ENCODE results near the gene NEDD4L.

Gene NEDD4L

DNA sequence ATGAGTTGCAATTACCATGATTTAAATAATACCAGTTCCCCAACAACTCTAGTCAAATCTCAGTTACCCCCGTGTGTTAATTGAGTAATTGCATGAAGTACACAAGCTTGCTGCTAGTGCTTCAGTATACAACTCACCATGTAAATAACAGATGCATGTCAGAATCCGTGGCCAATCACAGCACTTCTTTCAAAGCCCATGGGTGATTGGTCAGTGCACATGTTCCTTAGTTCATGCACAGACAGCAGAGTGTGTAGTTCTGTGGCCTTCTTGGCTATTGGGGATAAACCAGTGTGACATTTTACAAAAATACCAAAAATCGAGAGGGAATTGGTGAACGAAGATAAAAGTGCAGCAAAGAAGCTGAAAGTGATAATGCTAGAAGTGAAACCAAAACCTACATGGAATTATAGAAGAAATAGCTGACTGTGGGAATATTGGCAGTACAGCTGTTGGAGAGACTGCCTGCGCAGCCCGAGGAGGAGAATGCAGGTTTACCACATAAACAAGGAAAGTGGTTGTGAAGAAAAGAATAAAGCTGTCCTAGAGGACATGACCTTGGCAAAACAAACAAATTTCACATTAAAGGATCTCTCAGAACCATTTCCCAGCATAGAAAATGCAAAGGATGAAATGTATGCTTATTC is 59.4 kb downstream of the NEDD4L start:
- no peak for DNase-seq (ENCODE audit: extremely low spot score)
- ChIA-PET CTCF (interaction anchor here (1.1 kb wide), 1 partner anchor 52 kb away, joined by 4 read pairs; no protein-coding TSS in a partner anchor), POLR2A (no interaction called here)
- TF ChIP-seq, protein P1, sequence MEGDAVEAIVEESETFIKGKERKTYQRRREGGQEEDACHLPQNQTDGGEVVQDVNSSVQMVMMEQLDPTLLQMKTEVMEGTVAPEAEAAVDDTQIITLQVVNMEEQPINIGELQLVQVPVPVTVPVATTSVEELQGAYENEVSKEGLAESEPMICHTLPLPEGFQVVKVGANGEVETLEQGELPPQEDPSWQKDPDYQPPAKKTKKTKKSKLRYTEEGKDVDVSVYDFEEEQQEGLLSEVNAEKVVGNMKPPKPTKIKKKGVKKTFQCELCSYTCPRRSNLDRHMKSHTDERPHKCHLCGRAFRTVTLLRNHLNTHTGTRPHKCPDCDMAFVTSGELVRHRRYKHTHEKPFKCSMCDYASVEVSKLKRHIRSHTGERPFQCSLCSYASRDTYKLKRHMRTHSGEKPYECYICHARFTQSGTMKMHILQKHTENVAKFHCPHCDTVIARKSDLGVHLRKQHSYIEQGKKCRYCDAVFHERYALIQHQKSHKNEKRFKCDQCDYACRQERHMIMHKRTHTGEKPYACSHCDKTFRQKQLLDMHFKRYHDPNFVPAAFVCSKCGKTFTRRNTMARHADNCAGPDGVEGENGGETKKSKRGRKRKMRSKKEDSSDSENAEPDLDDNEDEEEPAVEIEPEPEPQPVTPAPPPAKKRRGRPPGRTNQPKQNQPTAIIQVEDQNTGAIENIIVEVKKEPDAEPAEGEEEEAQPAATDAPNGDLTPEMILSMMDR (IDR thresholded peaks at IDR 0.05; ENCODE audit: control extremely low read depth, extremely low read depth, low read depth, missing control alignments), result no peak

DNA sequence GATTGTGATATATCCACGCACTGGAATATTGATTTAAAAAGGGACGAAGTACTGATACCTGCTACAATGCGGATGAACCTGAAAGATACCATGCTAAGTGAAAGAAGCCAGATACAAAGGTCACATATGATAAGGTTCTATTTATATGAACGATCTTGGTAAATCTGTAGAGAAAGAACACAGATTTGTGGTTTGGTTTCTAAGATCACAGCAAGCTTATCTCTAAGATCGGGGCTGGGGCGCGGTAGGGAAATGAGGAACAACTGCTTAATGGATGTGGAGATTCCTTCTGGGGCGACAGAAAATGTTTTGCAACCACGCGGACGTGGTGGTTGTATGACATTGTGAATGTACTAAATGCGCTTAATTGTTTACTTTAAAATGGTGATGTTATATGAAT is 60.1 kb downstream of the NEDD4L start:
- TF ChIP-seq, protein P1 (IDR thresholded peaks at IDR 0.05; ENCODE audit: control extremely low read depth, extremely low read depth, low read depth, missing control alignments), result no peak
- no peak for DNase-seq (ENCODE audit: extremely low spot score)
- ChIA-PET POLR2A (interaction anchor here (0.5 kb wide), 1 partner anchor 47 kb away, joined by 3 read pairs; no protein-coding TSS in a partner anchor), CTCF (interaction anchor here (1.1 kb wide), 1 partner anchor 53 kb away, joined by 4 read pairs; no protein-coding TSS in a partner anchor)

- ChIA-PET CTCF (interaction anchor here (0.9 to 1.7 kb wide), 4 partner anchors 10 to 57 kb away, joined by 3 to 4 read pairs (median 4); no protein-coding TSS in a partner anchor), POLR2A (no interaction called here)
- TF ChIP-seq, protein P1 (IDR thresholded peaks at IDR 0.05; ENCODE audit: control extremely low read depth, extremely low read depth, low read depth, missing control alignments), result no peak
- DNase-seq (ENCODE audit: extremely low spot score), result no peak
These were observed 61.3 kb downstream of the NEDD4L start for GRCh38 chr18:58105206-58105887.

- POLR2A ChIA-PET, result no interaction called here
- no peak for DNase-seq (ENCODE audit: extremely low spot score)
- CTCF ChIA-PET, result interaction anchor here (0.9 to 1.7 kb wide), 3 partner anchors 16 to 57 kb away, joined by 3 to 4 read pairs (median 3); no protein-coding TSS in a partner anchor
- TF ChIP-seq, protein P1 (IDR thresholded peaks at IDR 0.05; ENCODE audit: control extremely low read depth, extremely low read depth, low read depth, missing control alignments), result no peak
These were observed 61.8 kb downstream of the NEDD4L start for GRCh38 chr18:58105888-58106260.

- no peak for DNase-seq (ENCODE audit: extremely low spot score)
- TF ChIP-seq, protein P1 (IDR thresholded peaks at IDR 0.05; ENCODE audit: control extremely low read depth, extremely low read depth, low read depth, missing control alignments), result no peak
- CTCF ChIA-PET, result interaction anchor here (1.3 to 1.7 kb wide), 2 partner anchors 15 to 58 kb away, joined by 3 to 4 read pairs; no protein-coding TSS in a partner anchor
- POLR2A ChIA-PET, result no interaction called here
These were observed 62.5 kb downstream of the NEDD4L start for GRCh38 chr18:58106289-58107070.

- CTCF ChIA-PET, result interaction anchor here (1.5 to 2.8 kb wide), 6 partner anchors 9 to 26 kb away, joined by 4 to 22 read pairs (median 8); no protein-coding TSS in a partner anchor
These were observed 65.2 kb downstream of the NEDD4L start for GRCh38 chr18:58109256-58109655.

More at GRCh38 chr18:58109256-58109655, 65.2 kb downstream of the NEDD4L start:
- TF ChIP-seq, protein P1 (IDR thresholded peaks at IDR 0.05; ENCODE audit: control extremely low read depth, extremely low read depth, low read depth, missing control alignments), result no peak
- DNase-seq (ENCODE audit: extremely low spot score), result no peak
- POLR2A ChIA-PET, result no interaction called here
